ENCODE results near the gene EIF4E3.

EIF4E3 gene

DNA sequence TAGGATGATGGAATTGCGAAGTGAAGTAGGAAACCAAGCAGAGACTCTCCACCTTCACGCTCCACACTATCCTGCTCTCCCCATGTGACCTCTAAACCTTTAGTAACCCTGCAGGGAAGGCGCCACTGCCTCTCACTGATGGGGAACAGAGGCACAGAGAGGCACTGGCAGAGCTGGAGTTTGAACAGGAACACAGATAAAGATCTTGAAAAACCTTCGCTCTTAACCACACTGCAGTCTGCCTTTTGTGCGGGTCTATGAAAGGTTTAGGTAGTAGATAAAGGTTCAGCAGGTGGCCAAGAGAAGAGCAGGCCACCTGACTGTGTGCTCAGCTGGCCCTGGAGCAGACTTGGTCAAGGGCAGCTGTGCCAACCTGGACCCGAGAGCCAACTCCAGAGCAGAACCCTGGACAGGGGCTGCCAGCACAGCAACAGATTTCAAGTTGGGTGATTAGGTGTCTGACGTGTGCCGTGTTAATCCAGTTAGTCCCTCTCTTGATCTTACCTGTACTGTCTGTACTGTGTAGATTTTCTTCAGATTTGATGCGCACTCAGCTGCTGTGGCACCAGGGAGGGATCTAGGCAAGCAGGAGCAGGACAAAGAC, 15.2 kb downstream of the EIF4E3 start:
- Histone ChIP-seq H4K20me1 (ENCODE audit: low read depth, low read length) (no peaks in the 10 kb centered on the region), H3K4me3 (ENCODE audit: insufficient read depth, low read length, poor library complexity, severe bottlenecking) (no peak overlapping the region), H3K36me3 (ENCODE audit: low read length) (no peaks in the 10 kb centered on the region), H3K27ac (ENCODE audit: low read depth, low read length) (no peak overlapping the region), H3K4me2 (ENCODE audit: low read depth, low read length, poor library complexity, severe bottlenecking) (no peak overlapping the region), H3K9ac (ENCODE audit: low read length) (no peak overlapping the region), H2AFZ (ENCODE audit: low read depth, low read length, severe bottlenecking) (no peak overlapping the region), H3F3A (ENCODE audit: insufficient read depth) (no peaks in the 10 kb centered on the region), H3K79me2 (ENCODE audit: insufficient read depth, low read length) (no peaks in the 10 kb centered on the region), H3K9me2 (replicated peaks; ENCODE audit: insufficient read depth, low read length) (no peaks in the 10 kb centered on the region), H3K27me3 (ENCODE audit: low read length) (0 out of 2 replicates have a peak, but pooled peaks cover 3% of the 10 kb centered on the region), H3K9me3 (ENCODE audit: insufficient read depth, low read length) (no peaks in the 10 kb centered on the region)
- no peak for TF ChIP-seq EZH2phosphoT487 (conservative IDR thresholded peaks at IDR 0.05; ENCODE audit: low read length)
- TF ChIP-seq, protein P1, sequence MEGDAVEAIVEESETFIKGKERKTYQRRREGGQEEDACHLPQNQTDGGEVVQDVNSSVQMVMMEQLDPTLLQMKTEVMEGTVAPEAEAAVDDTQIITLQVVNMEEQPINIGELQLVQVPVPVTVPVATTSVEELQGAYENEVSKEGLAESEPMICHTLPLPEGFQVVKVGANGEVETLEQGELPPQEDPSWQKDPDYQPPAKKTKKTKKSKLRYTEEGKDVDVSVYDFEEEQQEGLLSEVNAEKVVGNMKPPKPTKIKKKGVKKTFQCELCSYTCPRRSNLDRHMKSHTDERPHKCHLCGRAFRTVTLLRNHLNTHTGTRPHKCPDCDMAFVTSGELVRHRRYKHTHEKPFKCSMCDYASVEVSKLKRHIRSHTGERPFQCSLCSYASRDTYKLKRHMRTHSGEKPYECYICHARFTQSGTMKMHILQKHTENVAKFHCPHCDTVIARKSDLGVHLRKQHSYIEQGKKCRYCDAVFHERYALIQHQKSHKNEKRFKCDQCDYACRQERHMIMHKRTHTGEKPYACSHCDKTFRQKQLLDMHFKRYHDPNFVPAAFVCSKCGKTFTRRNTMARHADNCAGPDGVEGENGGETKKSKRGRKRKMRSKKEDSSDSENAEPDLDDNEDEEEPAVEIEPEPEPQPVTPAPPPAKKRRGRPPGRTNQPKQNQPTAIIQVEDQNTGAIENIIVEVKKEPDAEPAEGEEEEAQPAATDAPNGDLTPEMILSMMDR (IDR thresholded peaks at IDR 0.05; ENCODE audit: insufficient read depth, low read length, poor library complexity, severe bottlenecking), result no peak

DNA sequence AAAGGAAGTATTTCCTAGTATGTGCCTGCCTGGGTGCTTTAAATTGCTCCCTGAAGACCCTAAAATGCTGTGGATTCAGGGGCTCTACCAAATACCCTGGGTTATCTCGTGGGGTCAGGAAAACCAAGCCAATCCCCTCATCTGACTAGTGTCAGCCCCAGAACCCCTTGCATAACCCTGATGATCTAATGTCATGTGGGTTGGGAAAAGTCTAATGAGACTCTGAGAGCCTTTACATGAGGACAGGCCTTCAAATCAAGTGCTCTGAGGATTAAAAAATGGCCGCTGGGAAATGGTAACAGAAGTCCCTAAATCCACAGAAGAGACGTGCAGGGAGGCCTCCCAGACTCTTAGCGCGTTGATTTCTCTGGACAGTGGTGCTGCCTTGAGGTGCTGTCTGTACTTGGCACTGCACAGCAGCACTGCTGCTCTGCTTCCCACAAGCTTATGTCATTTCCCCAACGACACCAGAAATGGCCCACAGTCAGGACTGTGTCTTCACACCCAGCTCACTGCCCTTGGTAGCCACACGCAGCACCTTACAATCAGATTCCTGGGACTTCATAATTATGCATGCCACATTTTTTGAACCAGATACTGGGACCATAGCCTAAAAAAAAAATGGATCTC, 16.6 kb downstream of the EIF4E3 start:
- no peak overlapping the region for H3K9ac ChIP-seq (ENCODE audit: low read length)
- H3K27ac ChIP-seq (ENCODE audit: low read depth, low read length), result no peak overlapping the region
- no peaks in the 10 kb centered on the region for H4K20me1 ChIP-seq (ENCODE audit: low read depth, low read length)
- no peak for TF ChIP-seq EZH2phosphoT487 (conservative IDR thresholded peaks at IDR 0.05; ENCODE audit: low read length)
- TF ChIP-seq, protein P1 (IDR thresholded peaks at IDR 0.05; ENCODE audit: insufficient read depth, low read length, poor library complexity, severe bottlenecking), result no peak
- no peaks in the 10 kb centered on the region for H3K9me2 ChIP-seq (replicated peaks; ENCODE audit: insufficient read depth, low read length)
- H3K4me2 ChIP-seq (ENCODE audit: low read depth, low read length, poor library complexity, severe bottlenecking), result no peak overlapping the region
- no peaks in the 10 kb centered on the region for H3K9me3 ChIP-seq (ENCODE audit: insufficient read depth, low read length)
- no peak overlapping the region for H2AFZ ChIP-seq (ENCODE audit: low read depth, low read length, severe bottlenecking)
- no peaks in the 10 kb centered on the region for H3F3A ChIP-seq (ENCODE audit: insufficient read depth)
- no peak overlapping the region for H3K4me3 ChIP-seq (ENCODE audit: insufficient read depth, low read length, poor library complexity, severe bottlenecking)
- H3K27me3 ChIP-seq (ENCODE audit: low read length), result 0 out of 2 replicates have a peak, but pooled peaks cover 3% of the 10 kb centered on the region
- no peaks in the 10 kb centered on the region for H3K79me2 ChIP-seq (ENCODE audit: insufficient read depth, low read length)
- H3K36me3 ChIP-seq (ENCODE audit: low read length), result no peaks in the 10 kb centered on the region

DNA sequence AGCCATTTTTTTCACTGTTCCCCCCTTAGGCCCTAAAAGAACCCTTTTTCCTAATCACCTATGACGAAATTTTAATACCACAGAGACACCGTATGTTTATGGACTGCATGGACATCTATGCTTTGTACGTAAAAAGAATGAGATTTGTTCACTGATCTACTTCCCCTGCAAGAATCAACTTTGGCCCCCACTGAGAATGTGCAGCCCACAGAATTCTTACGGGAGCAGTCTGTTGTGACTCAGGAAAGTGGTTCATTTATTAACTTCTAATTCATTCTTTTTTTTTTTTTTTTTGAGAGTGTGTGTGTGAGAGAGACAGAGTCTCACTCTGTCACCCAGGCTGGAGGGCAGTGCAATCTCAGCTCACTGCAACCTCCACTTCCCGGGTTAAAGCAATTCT, 17.6 kb downstream of the EIF4E3 start:
- Histone ChIP-seq H3F3A (ENCODE audit: insufficient read depth) (no peaks in the 10 kb centered on the region), H3K27me3 (ENCODE audit: low read length) (0 out of 2 replicates have a peak, but pooled peaks cover 3% of the 10 kb centered on the region), H4K20me1 (ENCODE audit: low read depth, low read length) (no peaks in the 10 kb centered on the region), H3K9me2 (replicated peaks; ENCODE audit: insufficient read depth, low read length) (no peaks in the 10 kb centered on the region), H3K36me3 (ENCODE audit: low read length) (no peaks in the 10 kb centered on the region), H2AFZ (ENCODE audit: low read depth, low read length, severe bottlenecking) (no peak overlapping the region), H3K79me2 (ENCODE audit: insufficient read depth, low read length) (no peaks in the 10 kb centered on the region), H3K4me2 (ENCODE audit: low read depth, low read length, poor library complexity, severe bottlenecking) (no peak overlapping the region), H3K4me3 (ENCODE audit: insufficient read depth, low read length, poor library complexity, severe bottlenecking) (no peak overlapping the region), H3K27ac (ENCODE audit: low read depth, low read length) (no peak overlapping the region), H3K9me3 (ENCODE audit: insufficient read depth, low read length) (no peaks in the 10 kb centered on the region), H3K9ac (ENCODE audit: low read length) (no peak overlapping the region)
- TF ChIP-seq, protein P1 (IDR thresholded peaks at IDR 0.05; ENCODE audit: insufficient read depth, low read length, poor library complexity, severe bottlenecking), result no peak
- no peak for TF ChIP-seq EZH2phosphoT487 (conservative IDR thresholded peaks at IDR 0.05; ENCODE audit: low read length)
